Panc1 (cell line): ENCODE data around the gene LGALS1. TPM values are rescaled to one million over a fixed set of nuclear protein-coding genes. Genes with fewer than 3 reads are reported as not detected.

Experiments used
- ATAC-seq: fragments of 200-7000 bp; cut with Tn5 transposase; 2 replicates; pipeline ENCODE4 v1.9.1; 2020; ENCODE audit warnings: mild to moderate bottlenecking, moderate library complexity
- BruUV-seq: library from RNA; stranded (reverse); fragments of 400-500 nt; replicated peaks from 2 replicates; lab custom pipeline; 2021; lab: Mats Ljungman, UMichigan
- CTCF ChIA-PET: fragments of 300-600 bp; sonication (Branson Sonifier 250); formaldehyde crosslinking; loops from one replicate; lab custom pipeline; 2022; ENCODE audit warnings: antibody characterized with exemption; lab: Charles Lee
- POLR2A ChIA-PET: fragments of 300-600 bp; sonication (Branson Sonifier 250); formaldehyde crosslinking; loops from one replicate; lab custom pipeline; 2022; ENCODE audit warnings: antibody characterized with exemption; lab: Charles Lee
- DNase-seq: peaks from one replicate; pipeline ENCODE4 v3.0.0-alpha.2; 2010; ENCODE audit warnings: low read depth, low spot score
- H3K27ac ChIP-seq: 2 replicates; pipeline ENCODE4 v1.5.1; 2011; ENCODE audit warnings: mild to moderate bottlenecking, low read length, inconsistent platforms
- H3K27me3 ChIP-seq: fragments of 200-500 bp; sonication (Bioruptor generic); 2 replicates; pipeline ENCODE4 v1.6.0; 2014; ENCODE audit warnings: low read length, inconsistent platforms; ENCODE audit not compliant: control insufficient read depth, insufficient read depth
- H3K36me3 ChIP-seq: fragments of 200-500 bp; sonication (Bioruptor generic); 2 replicates; pipeline ENCODE4 v1.5.1; 2014; ENCODE audit warnings: inconsistent platforms, mild to moderate bottlenecking, low read length, moderate library complexity; ENCODE audit not compliant: control insufficient read depth, insufficient read depth
- H3K4me1 ChIP-seq: 2 replicates; pipeline ENCODE4 v1.5.1; 2011; ENCODE audit warnings: inconsistent platforms, mild to moderate bottlenecking, low read length, moderate library complexity; ENCODE audit not compliant: control insufficient read depth, insufficient read depth
- H3K4me3 ChIP-seq, 2 experiments: 2 replicates each; pipeline ENCODE4 v1.5.1; 2011 to 2012; ENCODE audit warnings: low read depth in 2 of 2, low read length in 2 of 2, mild to moderate bottlenecking in 2 of 2, inconsistent platforms in 1 of 2, moderate library complexity in 1 of 2
- H3K9me3 ChIP-seq: fragments of 200-500 bp; sonication (Bioruptor generic); 2 replicates; pipeline ENCODE4 v1.5.1; 2014; ENCODE audit warnings: low read depth, mild to moderate bottlenecking, inconsistent platforms, low read length, moderate library complexity; ENCODE audit not compliant: control insufficient read depth, insufficient read depth
- POLR2AphosphoS5 ChIP-seq: IDR thresholded peaks from 2 replicates; pipeline ENCODE4 v1.6.1; 2012; ENCODE audit warnings: mild to moderate bottlenecking, low read depth, low read length, moderate library complexity
- REST ChIP-seq, 2 experiments: IDR thresholded peaks; 2 replicates each; pipeline ENCODE4 v1.6.1; 2011 to 2012; ENCODE audit warnings: low read depth in 2 of 2, control low read depth in 1 of 2, low read length in 1 of 2, mild to moderate bottlenecking in 1 of 2, moderate library complexity in 1 of 2; ENCODE audit not compliant: insufficient read depth in 1 of 2
- SIN3A ChIP-seq: IDR thresholded peaks from 2 replicates; pipeline ENCODE4 v1.6.1; 2012; ENCODE audit warnings: low read depth, mild to moderate bottlenecking, low read length, moderate library complexity, borderline replicate concordance; ENCODE audit not compliant: insufficient read depth
- TCF7L2 ChIP-seq: IDR thresholded peaks from 2 replicates; pipeline ENCODE4 v1.6.1; 2011; ENCODE audit warnings: mild to moderate bottlenecking, low read depth, low read length, inconsistent platforms
- in situ Hi-C: cut with HindIII; loops from 2 replicates; pipeline ENCODE4 v1.10.0; 2016; ENCODE audit warnings: low sequenced_read_pairs, low pct_unique_long_range_greater_than_20kb
- intact Hi-C: fragments of 100-400 bp; cut with micrococcal nuclease; formaldehyde crosslinking; loops from one replicate; pipeline ENCODE4 v1.10.0; 2022; ENCODE audit not compliant: unreplicated experiment
- total RNA-seq: library from RNA; stranded (reverse); gene quantifications from one replicate; pipeline ENCODE4 v1.2.1, GENCODE V29; 2021; ENCODE audit not compliant: unreplicated experiment
- TF ChIP-seq, protein P1 (sequence below): fragments of 450-650 bp; IDR thresholded peaks from 2 replicates; pipeline ENCODE4 v1.5.1; 2017; ENCODE audit warnings: mild to moderate bottlenecking

The LGALS1 gene
- total RNA-seq, 1 experiment from 2014 or later = 1,518 TPM

DNA sequence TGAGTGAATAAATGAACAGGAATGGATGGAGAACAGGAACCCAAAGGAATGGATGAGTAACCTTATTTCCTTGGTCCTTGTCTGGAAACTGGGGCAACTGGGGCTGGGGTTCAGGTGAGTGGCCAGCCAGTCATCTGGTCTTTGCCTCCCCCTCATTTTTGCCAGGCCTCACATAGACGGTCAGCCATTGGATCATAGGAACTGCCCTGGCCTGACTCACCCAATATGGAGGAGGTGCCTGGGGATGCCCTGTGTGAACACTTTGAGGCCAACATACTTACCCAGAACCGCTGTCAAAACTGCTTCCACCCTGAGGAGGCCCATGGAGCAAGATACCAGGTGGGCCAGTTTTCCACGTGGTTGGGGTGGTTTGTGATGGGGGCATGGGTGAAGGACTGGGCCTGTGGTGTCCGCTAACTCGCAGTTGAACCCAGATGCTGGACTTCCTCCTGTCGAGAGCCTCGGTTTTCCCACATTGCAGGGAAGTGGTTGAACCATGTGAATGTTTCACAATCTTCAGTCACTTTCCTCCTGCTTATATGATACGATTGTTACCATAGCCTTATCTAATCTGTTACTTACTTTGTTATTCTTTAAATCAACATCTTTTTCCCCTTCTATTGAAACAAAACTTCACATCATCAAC is 25.8 kb downstream of the LGALS1 start:
- CTCF ChIA-PET = no interaction called here
- Histone ChIP-seq H3K27me3 (no peaks in the 10 kb centered on the region), H3K36me3 (no peaks in the 10 kb centered on the region), H3K4me1 (no peaks in the 10 kb centered on the region), H3K4me3 (no peak overlapping the region), H3K9me3 (no peaks in the 10 kb centered on the region), H3K27ac (no peak overlapping the region)
- in situ Hi-C loops (no loop called here), intact Hi-C loops (no loop called here)
- DNase-seq (no peak), ATAC-seq (no peak)
- POLR2A ChIA-PET = no interaction called here
- TF ChIP-seq SIN3A (no peak), POLR2AphosphoS5 (no peak), TCF7L2 (no peak), REST (IDR thresholded peaks at IDR 0.05; ENCODE audit: insufficient read depth in 1 of 2, low read depth in 2 of 2, low read length in 1 of 2) (no peak)
- TF ChIP-seq, protein P1, sequence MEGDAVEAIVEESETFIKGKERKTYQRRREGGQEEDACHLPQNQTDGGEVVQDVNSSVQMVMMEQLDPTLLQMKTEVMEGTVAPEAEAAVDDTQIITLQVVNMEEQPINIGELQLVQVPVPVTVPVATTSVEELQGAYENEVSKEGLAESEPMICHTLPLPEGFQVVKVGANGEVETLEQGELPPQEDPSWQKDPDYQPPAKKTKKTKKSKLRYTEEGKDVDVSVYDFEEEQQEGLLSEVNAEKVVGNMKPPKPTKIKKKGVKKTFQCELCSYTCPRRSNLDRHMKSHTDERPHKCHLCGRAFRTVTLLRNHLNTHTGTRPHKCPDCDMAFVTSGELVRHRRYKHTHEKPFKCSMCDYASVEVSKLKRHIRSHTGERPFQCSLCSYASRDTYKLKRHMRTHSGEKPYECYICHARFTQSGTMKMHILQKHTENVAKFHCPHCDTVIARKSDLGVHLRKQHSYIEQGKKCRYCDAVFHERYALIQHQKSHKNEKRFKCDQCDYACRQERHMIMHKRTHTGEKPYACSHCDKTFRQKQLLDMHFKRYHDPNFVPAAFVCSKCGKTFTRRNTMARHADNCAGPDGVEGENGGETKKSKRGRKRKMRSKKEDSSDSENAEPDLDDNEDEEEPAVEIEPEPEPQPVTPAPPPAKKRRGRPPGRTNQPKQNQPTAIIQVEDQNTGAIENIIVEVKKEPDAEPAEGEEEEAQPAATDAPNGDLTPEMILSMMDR = no peak
- BruUV-seq = no TSS peak

DNA sequence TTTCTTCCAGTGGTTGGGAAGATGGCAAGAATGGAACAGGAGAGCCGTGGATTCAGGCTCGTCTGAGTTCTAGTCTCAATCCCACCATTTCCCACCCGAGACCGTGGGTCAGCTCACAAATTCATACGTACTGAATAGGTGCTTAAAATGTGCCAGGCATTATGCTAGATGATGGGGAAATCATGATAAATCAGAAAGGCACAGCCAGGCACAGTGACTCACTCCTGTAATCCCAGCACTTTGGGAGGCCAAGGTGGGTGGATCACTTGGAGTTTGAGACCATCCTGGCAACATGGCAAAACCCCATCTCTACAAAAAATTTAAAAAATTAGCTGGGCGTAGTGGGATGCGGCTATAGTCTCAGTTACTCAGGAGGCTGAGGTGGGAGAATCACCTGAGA is 28.5 kb downstream of the LGALS1 start:
- BruUV-seq = no TSS peak
- ChIA-PET POLR2A (interaction anchor here (0.6 kb wide), 1 partner anchor 24 kb away, joined by 8 read pairs; no protein-coding TSS in a partner anchor), CTCF (no interaction called here)
- TF ChIP-seq SIN3A = no peak
- TF ChIP-seq, protein P1 = no peak
- TF ChIP-seq REST (IDR thresholded peaks at IDR 0.05; ENCODE audit: insufficient read depth in 1 of 2, low read depth in 2 of 2, low read length in 1 of 2) = no peak
- TF ChIP-seq TCF7L2 = no peak
- TF ChIP-seq POLR2AphosphoS5 = no peak
- Histone ChIP-seq H3K27me3 (no peaks in the 10 kb centered on the region), H3K9me3 (no peaks in the 10 kb centered on the region), H3K4me1 (no peaks in the 10 kb centered on the region), H3K4me3 (no peak overlapping the region), H3K27ac (no peak overlapping the region), H3K36me3 (no peaks in the 10 kb centered on the region)
- no peak for ATAC-seq
- intact Hi-C loops = no loop called here
- in situ Hi-C loops = no loop called here
- no peak for DNase-seq
